GM10248 (cell line): Measurements from ENCODE around the gene VWA1.
"Not testable (repeated sequence)": the region's sequence is repeated elsewhere in the genome, so short reads cannot be mapped to it uniquely, and the experiment has no call there.

Experiments used
- CTCF ChIA-PET: fragments of 300-600 bp; sonication (Branson Sonifier 250); formaldehyde crosslinking; extraction: SDS; loops from one replicate; lab custom pipeline; 2021; ENCODE audit warnings: antibody characterized with exemption; lab: Yijun Ruan, JAX
- POLR2A ChIA-PET: fragments of 350-650 bp; sonication (Branson Sonifier 250); formaldehyde crosslinking; extraction: SDS; loops from one replicate; lab custom pipeline; 2020; ENCODE audit warnings: antibody characterized with exemption; lab: Yijun Ruan, JAX
- DNase-seq: peaks from one replicate; pipeline ENCODE4 v3.0.0; 2012; ENCODE audit errors: extremely low spot score
- CTCF ChIP-seq: IDR thresholded peaks from 2 replicates; pipeline ENCODE4 v1.5.1; 2012; ENCODE audit warnings: mild to moderate bottlenecking, low read depth; ENCODE audit errors: extremely low read depth, missing control alignments, control extremely low read depth

Gene VWA1

GRCh38 chr1:1455366-1455884, 19.9 kb downstream of the VWA1 start:
- POLR2A ChIA-PET = no interaction called here
- TF ChIP-seq CTCF = no peak
- no peak for DNase-seq
- CTCF ChIA-PET = interaction anchor here (1.4 kb wide), 1 partner anchor 15 kb away, joined by 4 read pairs; no protein-coding TSS in a partner anchor

DNA sequence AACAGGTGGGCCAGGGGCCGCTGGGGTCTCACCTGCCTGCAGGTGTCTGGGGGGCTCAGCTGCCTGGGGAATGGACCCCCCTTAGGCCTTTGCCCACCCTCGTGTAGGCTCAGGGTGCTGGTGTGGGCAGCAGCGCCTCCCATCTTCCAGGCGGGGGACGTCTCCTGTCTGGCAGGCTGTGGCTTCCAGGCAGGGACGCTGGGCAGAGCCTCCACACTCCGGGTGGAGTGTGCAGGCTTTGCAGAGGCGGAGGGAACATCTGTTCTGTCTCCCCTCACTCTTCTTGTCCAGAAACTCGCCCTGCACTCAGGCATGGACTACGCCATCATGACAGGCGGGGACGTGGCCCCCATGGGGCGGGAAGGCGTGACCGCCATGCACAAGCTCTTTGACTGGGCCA, 20.4 kb downstream of the VWA1 start:
- CTCF ChIA-PET = interaction anchor here (1.4 kb wide), 1 partner anchor 15 kb away, joined by 4 read pairs; no protein-coding TSS in a partner anchor
- POLR2A ChIA-PET, DNase-seq: not testable (repeated sequence)

GRCh38 chr1:1456683-1457255, 21.3 kb downstream of the VWA1 start:
- not testable (repeated sequence) for DNase-seq

GRCh38 chr1:1459156-1459555, 23.7 kb downstream of the VWA1 start:
- CTCF ChIA-PET, POLR2A ChIA-PET, DNase-seq: not testable (repeated sequence)

More at GRCh38 chr1:1456683-1457255, 21.3 kb downstream of the VWA1 start:
- CTCF ChIA-PET, POLR2A ChIA-PET: not testable (repeated sequence)

- POLR2A ChIA-PET, DNase-seq: not testable (repeated sequence)
These were observed 24.2 kb downstream of the VWA1 start for GRCh38 chr1:1459711-1460110.

GRCh38 chr1:1460540-1461130, 25.1 kb downstream of the VWA1 start:
- no peak for DNase-seq
- no peak for TF ChIP-seq CTCF
- CTCF ChIA-PET = no interaction called here
- POLR2A ChIA-PET = no interaction called here

More at GRCh38 chr1:1459711-1460110, 24.2 kb downstream of the VWA1 start:
- CTCF ChIA-PET = not testable (repeated sequence)

DNA sequence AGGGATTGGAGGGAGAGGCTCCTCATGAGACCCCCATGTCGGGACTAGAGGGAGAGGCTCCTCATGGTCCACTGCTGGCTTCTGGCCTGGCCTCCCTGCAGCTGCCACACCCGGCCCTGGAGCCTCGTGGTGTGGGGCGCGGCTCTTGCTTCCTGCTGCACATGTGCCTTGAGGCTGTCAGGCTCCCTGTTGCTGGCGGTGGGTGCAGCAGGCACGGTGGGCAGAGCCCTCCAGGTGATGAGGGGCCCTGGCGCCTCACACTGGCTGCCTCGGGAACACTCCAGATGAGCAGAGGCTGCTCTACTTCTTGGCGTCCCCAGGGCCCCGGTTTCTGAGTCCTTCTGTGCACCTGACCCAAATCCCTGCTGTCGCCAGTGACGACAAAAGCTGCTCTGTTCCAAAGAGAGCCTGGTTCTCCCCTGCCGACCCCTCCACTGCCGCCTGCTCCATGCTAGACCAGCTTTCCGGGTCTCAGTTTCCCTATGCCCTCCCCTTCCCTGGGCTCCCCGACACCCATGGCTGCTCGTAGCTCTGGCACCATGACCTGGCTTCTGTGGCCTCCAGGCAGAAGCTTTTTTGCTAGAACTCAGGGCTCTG, 26.3 kb downstream of the VWA1 start:
- ChIA-PET CTCF (interaction anchor here (0.7 kb wide), 1 partner anchor 20 kb away, joined by 3 read pairs; no protein-coding TSS in a partner anchor), POLR2A (no interaction called here)

GRCh38 chr1:1462318-1462966, 27.0 kb downstream of the VWA1 start:
- TF ChIP-seq CTCF = no peak
- DNase-seq = peak; percentile 31
- ChIA-PET POLR2A (no interaction called here), CTCF (interaction anchor here (0.7 to 1.7 kb wide), 2 partner anchors 21 kb away, joined by 3 to 4 read pairs; no protein-coding TSS in a partner anchor)

More for the DNA sequence above, 26.3 kb downstream of the VWA1 start:
- TF ChIP-seq CTCF = no peak
- DNase-seq = no peak
